DND-41 (cell line): ENCODE measurements around the gene KRTAP10-7.

Source experiments
- ATAC-seq: fragments of 200-7000 bp; cut with Tn5 transposase; 3 replicates; pipeline ENCODE4 v1.9.1; 2021; ENCODE audit warnings: low read depth; ENCODE audit not compliant: insufficient read depth
- DNase-seq: peaks from one replicate; pipeline ENCODE4 v3.0.0-alpha.2; 2020
- H2AFZ ChIP-seq: 2 replicates; pipeline ENCODE4 v1.6.0; 2012; ENCODE audit warnings: low read depth, low read length
- H3K27ac ChIP-seq: 2 replicates; pipeline ENCODE4 v1.5.1; 2012; ENCODE audit warnings: low read length, inconsistent platforms
- H3K27me3 ChIP-seq: fragments of 200-600 bp; sonication (generic); 2 replicates; pipeline ENCODE4 v1.6.0; 2012; ENCODE audit warnings: low read length, mild to moderate bottlenecking, inconsistent platforms; ENCODE audit not compliant: insufficient read depth, poor library complexity
- H3K36me3 ChIP-seq: 2 replicates; pipeline ENCODE4 v1.5.1; 2012; ENCODE audit warnings: low read length, inconsistent platforms; ENCODE audit not compliant: insufficient read depth
- H3K4me1 ChIP-seq: 2 replicates; pipeline ENCODE4 v1.5.1; 2012; ENCODE audit warnings: mild to moderate bottlenecking, low read length; ENCODE audit not compliant: insufficient read depth
- H3K4me2 ChIP-seq: 2 replicates; pipeline ENCODE4 v1.6.0; 2012; ENCODE audit warnings: mild to moderate bottlenecking, moderate library complexity, low read length, inconsistent platforms; ENCODE audit not compliant: insufficient read depth
- H3K4me3 ChIP-seq, 2 experiments: fragments of 200-600 bp in 1 of 2; shearing (Covaris generic) in 1 of 2; 2 replicates each; pipeline ENCODE4 v1.5.1; 2012 to 2016; ENCODE audit warnings: inconsistent platforms in 2 of 2, low read length in 2 of 2, mild to moderate bottlenecking in 2 of 2, low read depth in 1 of 2, moderate library complexity in 1 of 2
- H3K79me2 ChIP-seq: 2 replicates; pipeline ENCODE4 v1.6.0; 2012; ENCODE audit warnings: low read length, inconsistent platforms; ENCODE audit not compliant: insufficient read depth
- H3K9ac ChIP-seq: 2 replicates; pipeline ENCODE4 v1.6.0; 2012; ENCODE audit warnings: low read depth, mild to moderate bottlenecking, inconsistent platforms, low read length, moderate library complexity
- H3K9me3 ChIP-seq: 2 replicates; pipeline ENCODE4 v1.5.1; 2012; ENCODE audit warnings: low read length, moderate library complexity, mild to moderate bottlenecking, inconsistent platforms; ENCODE audit not compliant: insufficient read depth, severe bottlenecking
- H4K20me1 ChIP-seq: 2 replicates; pipeline ENCODE4 v1.6.0; 2012; ENCODE audit warnings: low read length; ENCODE audit not compliant: insufficient read depth
- EZH2 ChIP-seq: IDR thresholded peaks from 3 replicates; pipeline ENCODE4 v1.6.1; 2012; ENCODE audit warnings: borderline replicate concordance, low read depth, mild to moderate bottlenecking, moderate library complexity, low read length, inconsistent platforms; ENCODE audit not compliant: severe bottlenecking
- TF ChIP-seq, protein P1 (sequence below): IDR thresholded peaks from 2 replicates; pipeline ENCODE4 v1.5.1; 2012; ENCODE audit warnings: borderline replicate concordance, low read length, moderate library complexity, mild to moderate bottlenecking; ENCODE audit not compliant: poor library complexity, severe bottlenecking; ENCODE audit errors: extremely low read depth

Gene KRTAP10-7

DNA sequence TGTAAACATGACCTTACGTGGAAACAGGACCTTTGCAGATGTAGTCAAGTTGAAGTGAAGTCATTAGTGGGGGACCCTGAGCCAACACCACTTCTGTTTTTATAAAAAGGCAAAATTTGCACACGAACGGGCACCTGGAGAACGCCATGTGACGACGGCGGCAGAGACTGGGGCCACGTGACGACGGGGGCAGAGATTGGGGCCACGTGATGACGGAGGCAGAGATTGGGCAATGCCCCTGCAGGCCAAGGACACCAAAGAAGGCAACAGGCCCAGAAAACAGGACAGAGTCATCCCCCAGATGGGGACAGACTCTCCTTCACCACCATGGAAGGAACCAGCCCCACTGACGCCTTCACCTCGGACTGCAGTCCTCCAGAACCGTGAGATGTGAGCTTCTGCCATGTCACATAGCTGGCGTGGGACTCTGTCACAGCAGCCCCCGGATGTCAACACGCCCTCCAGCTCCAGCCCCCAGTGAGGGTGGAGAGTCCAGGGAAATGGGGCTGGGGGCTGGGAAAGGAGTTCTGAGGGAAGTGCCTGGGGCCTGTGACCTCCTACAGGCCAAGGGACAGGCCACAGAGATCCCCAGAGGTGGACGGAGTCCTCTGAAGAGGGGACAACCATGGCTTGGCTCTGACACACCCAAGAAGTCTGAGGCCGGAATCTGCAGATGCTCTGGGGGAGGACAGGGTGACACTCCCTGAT lies 50.0 kb downstream of the KRTAP10-7 start:
- Histone ChIP-seq H3K27ac (no peak overlapping the region), H3K9ac (no peak overlapping the region), H3K36me3 (no peaks in the 10 kb centered on the region), H2AFZ (no peak overlapping the region), H3K4me1 (no peaks in the 10 kb centered on the region), H3K4me3 (no peak overlapping the region), H3K4me2 (no peak overlapping the region), H3K9me3 (no peaks in the 10 kb centered on the region), H3K79me2 (no peaks in the 10 kb centered on the region), H3K27me3 (no peaks in the 10 kb centered on the region), H4K20me1 (no peaks in the 10 kb centered on the region)
- ATAC-seq: no peak
- DNase-seq: no peak
- no peak for TF ChIP-seq EZH2
- TF ChIP-seq, protein P1, sequence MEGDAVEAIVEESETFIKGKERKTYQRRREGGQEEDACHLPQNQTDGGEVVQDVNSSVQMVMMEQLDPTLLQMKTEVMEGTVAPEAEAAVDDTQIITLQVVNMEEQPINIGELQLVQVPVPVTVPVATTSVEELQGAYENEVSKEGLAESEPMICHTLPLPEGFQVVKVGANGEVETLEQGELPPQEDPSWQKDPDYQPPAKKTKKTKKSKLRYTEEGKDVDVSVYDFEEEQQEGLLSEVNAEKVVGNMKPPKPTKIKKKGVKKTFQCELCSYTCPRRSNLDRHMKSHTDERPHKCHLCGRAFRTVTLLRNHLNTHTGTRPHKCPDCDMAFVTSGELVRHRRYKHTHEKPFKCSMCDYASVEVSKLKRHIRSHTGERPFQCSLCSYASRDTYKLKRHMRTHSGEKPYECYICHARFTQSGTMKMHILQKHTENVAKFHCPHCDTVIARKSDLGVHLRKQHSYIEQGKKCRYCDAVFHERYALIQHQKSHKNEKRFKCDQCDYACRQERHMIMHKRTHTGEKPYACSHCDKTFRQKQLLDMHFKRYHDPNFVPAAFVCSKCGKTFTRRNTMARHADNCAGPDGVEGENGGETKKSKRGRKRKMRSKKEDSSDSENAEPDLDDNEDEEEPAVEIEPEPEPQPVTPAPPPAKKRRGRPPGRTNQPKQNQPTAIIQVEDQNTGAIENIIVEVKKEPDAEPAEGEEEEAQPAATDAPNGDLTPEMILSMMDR: no peak

DNA sequence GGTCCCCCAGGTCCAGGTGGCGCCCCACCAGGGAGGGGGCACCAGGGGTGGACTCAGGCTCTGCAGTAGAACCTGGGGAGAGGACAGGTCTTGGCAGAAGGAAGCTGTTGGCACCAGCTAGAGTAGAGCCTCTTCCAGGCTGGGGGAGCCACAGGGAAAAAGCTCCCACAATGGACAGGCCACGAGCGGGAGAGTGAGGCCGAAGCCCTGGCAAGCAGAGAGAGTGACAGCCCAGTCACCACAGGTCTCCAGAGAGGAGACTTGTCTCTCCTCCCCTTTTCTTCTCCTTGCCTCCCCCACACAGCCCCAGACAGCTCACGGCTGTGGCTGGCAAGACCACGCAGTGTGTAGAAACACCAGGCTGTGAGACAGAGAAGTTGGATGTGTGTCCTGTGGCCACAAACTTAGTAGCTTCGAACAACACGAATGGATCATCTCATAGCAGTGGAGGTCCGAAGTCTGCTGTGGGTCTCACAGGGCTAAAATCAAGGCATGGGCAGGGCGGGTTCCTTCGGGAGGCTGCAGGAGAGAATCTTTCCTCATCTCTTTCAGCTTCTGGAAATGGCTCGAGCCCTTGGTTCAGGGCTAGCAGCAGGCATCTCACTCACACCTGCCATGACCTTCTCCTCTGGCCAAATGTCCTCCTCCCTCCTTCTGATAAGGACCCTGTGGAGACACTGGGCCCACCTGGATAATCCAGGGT lies 50.7 kb downstream of the KRTAP10-7 start:
- Histone ChIP-seq H3K4me2 (no peak overlapping the region), H2AFZ (no peak overlapping the region), H3K36me3 (no peaks in the 10 kb centered on the region), H4K20me1 (no peaks in the 10 kb centered on the region), H3K9ac (no peak overlapping the region), H3K9me3 (peaks cover 2% of the 10 kb centered on the region), H3K27ac (no peak overlapping the region), H3K27me3 (no peaks in the 10 kb centered on the region), H3K4me1 (no peaks in the 10 kb centered on the region), H3K4me3 (no peak overlapping the region), H3K79me2 (no peaks in the 10 kb centered on the region)
- no peak for ATAC-seq
- TF ChIP-seq, protein P1: no peak
- no peak for TF ChIP-seq EZH2
- no peak for DNase-seq
